Uterus (tissue), 2 donors: ENCODE results near the gene SAMD14.

ENCODE experiments used
- POLR2A ChIP-seq, 2 donors: fragments of 450-650 bp; IDR thresholded peaks; one replicate each; pipeline ENCODE4 v1.6.1; 2016; ENCODE audit warnings: antibody characterized with exemption in 2 of 2, mild to moderate bottlenecking in 1 of 2, moderate library complexity in 1 of 2
- TF ChIP-seq, protein P1 (sequence below), 4 experiments: fragments of 200-600 bp in 2 of 4; fragments of 450-650 bp in 2 of 4; sonication (generic) in 2 of 4; IDR thresholded peaks; one replicate each; pipeline ENCODE4 v1.5.1; 2016 to 2019; ENCODE audit warnings: antibody characterized with exemption in 4 of 4, mild to moderate bottlenecking in 2 of 4, moderate library complexity in 1 of 4

DNA sequence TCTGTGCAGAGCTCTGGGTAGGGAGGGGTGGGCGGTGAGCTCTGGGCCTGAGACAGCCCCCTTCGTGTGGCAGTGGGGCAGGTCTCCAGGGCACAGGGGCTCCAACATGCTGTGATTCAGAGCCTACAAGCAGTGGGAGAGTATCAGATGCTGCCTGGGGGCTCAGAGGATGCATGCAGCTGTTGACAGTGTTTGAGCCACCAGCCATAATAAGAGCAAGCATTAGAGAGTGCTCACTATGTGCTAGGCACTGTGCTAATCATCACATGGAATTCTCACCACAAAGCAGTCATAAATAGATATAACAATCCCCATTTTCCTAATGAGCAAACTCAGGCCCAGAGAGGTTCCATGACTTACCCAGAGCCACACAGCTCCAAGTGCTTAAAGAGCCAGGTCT is 26.7 kb downstream of the SAMD14 start:
- no peak for TF ChIP-seq POLR2A (IDR thresholded peaks at IDR 0.05)
- TF ChIP-seq, protein P1, sequence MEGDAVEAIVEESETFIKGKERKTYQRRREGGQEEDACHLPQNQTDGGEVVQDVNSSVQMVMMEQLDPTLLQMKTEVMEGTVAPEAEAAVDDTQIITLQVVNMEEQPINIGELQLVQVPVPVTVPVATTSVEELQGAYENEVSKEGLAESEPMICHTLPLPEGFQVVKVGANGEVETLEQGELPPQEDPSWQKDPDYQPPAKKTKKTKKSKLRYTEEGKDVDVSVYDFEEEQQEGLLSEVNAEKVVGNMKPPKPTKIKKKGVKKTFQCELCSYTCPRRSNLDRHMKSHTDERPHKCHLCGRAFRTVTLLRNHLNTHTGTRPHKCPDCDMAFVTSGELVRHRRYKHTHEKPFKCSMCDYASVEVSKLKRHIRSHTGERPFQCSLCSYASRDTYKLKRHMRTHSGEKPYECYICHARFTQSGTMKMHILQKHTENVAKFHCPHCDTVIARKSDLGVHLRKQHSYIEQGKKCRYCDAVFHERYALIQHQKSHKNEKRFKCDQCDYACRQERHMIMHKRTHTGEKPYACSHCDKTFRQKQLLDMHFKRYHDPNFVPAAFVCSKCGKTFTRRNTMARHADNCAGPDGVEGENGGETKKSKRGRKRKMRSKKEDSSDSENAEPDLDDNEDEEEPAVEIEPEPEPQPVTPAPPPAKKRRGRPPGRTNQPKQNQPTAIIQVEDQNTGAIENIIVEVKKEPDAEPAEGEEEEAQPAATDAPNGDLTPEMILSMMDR (IDR thresholded peaks at IDR 0.05): no peak
